GM18505 (cell line): ENCODE results near the gene LIN7A.
A peak's percentile ranks its signal among the peaks of the same experiment; 100 is the strongest.

ENCODE experiments used
- ATAC-seq: cut with Tn5 transposase; IDR thresholded peaks from one replicate; pipeline ENCODE4 v1.9.1; 2021; ENCODE audit not compliant: unreplicated experiment
- POLR2A ChIP-seq: IDR thresholded peaks from 4 replicates; pipeline ENCODE4 v1.6.1; 2011; ENCODE audit warnings: borderline replicate concordance; ENCODE audit not compliant: insufficient read depth, insufficient read length; ENCODE audit errors: extremely low read depth

The LIN7A gene

DNA sequence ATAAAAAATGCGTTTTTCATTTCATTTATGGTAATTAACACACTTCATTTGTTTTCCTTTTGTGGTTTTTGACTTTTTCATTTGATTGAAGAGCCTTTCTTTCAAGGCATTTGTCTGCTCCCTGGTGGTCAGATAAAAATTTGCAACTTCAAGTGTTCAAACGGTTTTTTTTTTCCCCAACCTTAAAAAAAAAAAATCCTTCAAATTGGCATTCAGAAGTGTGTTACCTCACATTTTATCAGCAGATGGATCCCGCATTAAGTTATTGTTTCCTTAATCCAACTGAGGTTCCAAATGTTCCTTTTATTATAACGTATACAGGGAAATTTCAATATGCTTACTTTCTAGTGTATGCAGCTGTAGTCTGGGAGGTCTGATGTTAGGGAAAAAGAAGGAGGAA is 173.9 kb downstream of the LIN7A start:
- ATAC-seq, result peak; percentile 42
- no peak for TF ChIP-seq POLR2A

- ATAC-seq, result no peak
- no peak for TF ChIP-seq POLR2A
Observed at GRCh38 chr12:80761838-80762237, 175.9 kb downstream of the LIN7A start.

DNA sequence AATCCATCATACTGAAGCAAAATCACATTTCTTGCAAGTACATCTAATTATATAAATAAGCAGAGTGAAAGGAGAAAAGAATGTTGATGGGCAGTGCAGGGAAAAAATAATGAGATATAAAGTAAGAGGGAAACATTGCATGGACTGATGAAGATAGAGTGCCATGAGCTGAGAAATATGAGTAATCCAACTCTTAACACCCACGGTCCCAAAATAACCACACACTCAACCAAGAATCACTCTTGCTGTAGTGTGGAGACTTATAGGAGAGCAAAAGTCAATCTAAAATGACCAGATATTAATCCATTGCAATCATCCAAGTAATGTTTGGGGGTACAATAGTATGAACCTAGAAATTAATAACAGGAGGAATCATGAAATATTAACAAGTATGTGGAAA is 180.9 kb downstream of the LIN7A start:
- no peak for TF ChIP-seq POLR2A
- ATAC-seq, result peak; percentile 84

DNA sequence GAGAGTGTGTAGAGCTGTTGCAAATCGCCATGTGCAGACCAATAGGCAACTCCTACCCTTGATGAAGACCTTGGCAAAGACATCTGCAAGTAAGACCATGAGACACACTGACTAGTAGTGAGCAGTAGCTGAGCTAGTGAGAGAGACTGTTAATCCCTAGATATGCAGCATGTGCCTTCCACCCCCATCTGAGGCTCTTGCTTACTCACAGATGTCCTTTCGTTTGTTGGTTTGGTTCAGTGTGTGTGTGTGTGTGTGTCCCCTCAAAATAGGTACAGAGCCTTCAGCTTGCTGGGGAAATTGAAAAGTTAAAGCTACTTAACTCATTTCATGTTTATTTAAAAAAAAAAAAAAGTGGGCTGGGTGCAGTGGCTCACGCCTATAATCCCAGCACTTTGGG is 183.5 kb downstream of the LIN7A start:
- ATAC-seq, result no peak
- TF ChIP-seq POLR2A, result no peak

DNA sequence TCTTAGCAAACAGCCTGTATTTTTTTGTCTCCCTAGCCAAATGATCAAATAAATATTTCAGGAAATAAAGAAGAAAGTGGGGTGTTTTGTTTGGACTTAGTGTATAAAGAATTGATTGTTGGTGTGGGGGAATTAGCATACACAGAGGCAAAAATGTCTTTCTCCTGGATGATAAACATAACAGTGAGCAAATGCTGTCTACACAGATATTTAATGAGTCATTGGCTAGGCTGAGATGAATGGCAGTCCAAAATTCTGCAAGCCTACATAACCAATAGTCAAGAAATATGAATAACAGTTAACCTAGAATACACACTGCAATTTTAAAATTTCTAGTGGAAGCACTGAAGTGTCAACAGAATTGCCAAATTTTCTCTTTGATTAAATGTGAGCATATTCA is 185.3 kb downstream of the LIN7A start:
- no peak for TF ChIP-seq POLR2A
- no peak for ATAC-seq

GRCh38 chr12:80749456-80749855 is 188.3 kb downstream of the LIN7A start:
- ATAC-seq, result no peak
- no peak for TF ChIP-seq POLR2A

DNA sequence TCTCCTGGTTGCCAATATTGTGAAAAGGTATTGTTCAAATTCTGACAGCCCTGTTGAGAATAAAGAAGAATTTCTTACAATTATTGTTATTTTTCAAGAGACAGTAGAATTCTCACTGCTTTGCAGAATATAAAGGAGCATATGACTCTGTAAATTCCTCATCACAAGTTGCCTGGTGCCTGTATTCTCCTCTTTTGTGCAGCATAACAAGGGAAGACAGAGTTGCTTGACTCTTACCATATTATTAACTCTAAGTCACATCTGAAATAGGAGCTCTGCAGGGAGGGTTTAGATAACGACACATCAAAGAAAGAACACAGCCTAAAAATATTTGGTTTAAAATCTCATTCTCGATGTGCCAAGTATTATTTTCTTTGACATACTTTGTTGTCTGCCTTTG is 189.9 kb downstream of the LIN7A start:
- TF ChIP-seq POLR2A, result no peak

DNA sequence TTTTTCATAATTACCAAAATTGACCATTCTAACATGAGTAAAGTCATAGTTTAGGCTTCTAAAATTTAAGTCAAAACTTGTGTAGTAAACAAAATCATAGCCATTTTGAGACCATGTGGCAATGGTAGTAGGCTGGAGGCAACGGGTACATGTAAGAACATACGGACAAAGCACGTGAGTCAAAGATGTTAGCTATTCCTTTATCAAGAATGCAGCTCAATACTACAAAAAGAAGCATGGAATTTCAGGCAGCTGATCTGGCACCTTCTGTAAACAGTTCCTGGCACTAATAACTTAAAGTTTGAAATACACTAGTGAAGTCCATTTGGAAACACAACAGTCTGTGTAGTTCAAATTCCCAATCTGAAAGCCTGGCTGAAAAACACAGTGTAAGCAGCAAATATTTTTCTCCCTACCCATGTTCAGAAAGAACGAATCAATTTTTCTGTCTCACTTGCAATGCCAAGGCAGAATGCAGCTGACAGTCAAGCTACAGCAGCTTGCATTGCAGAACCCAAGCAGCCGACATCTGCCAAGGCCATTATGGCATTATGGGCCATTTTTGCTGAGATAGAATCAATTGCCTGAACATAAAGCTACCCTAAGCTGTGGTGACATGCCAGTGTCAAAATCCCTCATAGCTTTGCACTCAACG is 191.8 kb downstream of the LIN7A start:
- no peak for TF ChIP-seq POLR2A
- ATAC-seq, result no peak

More for the DNA sequence above, 189.9 kb downstream of the LIN7A start:
- ATAC-seq, result no peak
